GM12892 (cell line): ENCODE measurements around the gene C2CD5.

Experiments
- DNase-seq: peaks from one replicate; pipeline ENCODE4 v3.0.0; 2011; ENCODE audit not compliant: insufficient read length
- FAIRE-seq: peaks from 2 replicates; lab custom pipeline; 2011; peaks lifted over from hg19 to GRCh38; lab: Jason Lieb, UNC
- POLR2A ChIP-seq: IDR thresholded peaks from 2 replicates; pipeline ENCODE4 v1.6.1; 2011; ENCODE audit warnings: low read depth, low read length, control low read depth
- POLR2AphosphoS5 ChIP-seq: IDR thresholded peaks from 2 replicates; pipeline ENCODE4 v1.6.1; 2011; ENCODE audit warnings: low read depth, low read length, control low read depth
- TAF1 ChIP-seq: IDR thresholded peaks from 2 replicates; pipeline ENCODE4 v1.6.1; 2011; ENCODE audit warnings: low read depth, mild to moderate bottlenecking, control low read depth, low read length, borderline replicate concordance

Gene C2CD5

DNA sequence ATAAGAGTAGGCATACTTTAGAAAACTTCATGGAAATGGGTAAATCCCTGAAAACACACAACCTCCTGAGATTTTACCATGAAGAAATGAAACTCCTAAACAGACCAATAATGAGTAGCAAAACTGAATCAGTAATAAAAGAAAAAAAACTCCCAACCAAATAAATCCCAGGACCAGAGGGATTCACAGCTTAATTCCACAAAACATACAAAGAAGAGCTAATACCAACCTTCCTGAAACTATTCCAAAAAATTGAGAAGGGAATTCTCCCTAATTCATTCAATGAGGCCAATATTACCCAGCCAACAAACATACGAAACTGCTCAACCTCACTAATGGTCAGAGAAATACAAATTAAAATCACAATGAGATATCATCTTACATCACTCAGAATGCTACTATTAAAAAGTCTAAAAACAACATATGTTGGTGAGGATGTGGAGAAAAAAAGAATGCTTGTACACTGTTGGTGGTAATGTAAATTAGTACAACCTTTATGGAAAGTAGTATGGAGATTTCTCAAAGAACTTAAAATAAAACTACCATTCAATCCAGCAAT lies 112.6 kb downstream of the C2CD5 start:
- no peak for FAIRE-seq
- TF ChIP-seq POLR2A: no peak
- TF ChIP-seq TAF1: no peak
- TF ChIP-seq POLR2AphosphoS5: no peak

DNA sequence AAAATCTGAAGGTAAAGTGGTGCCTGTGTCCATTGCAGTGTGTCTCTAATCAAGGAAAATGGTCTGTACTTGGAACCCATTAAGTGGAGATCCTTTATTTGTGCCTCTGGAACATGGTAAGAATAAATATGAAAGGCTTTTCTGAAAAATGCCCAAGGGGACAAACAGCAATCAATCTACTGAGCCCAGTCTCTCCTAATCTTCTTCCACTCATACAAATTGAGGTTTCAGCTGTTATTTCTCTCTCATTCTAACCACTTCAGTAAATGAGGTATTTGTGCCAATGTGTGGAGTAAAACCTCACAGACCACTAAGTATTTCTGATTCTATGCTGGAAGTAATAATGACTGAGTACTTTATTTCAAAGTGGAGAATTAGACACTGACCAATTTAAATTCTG lies 127.5 kb downstream of the C2CD5 start:
- TF ChIP-seq POLR2AphosphoS5: no peak
- FAIRE-seq: no peak
- DNase-seq: no peak

More for the DNA sequence above, 112.6 kb downstream of the C2CD5 start:
- DNase-seq: no peak

- TF ChIP-seq TAF1 (no peak), POLR2AphosphoS5 (no peak), POLR2A (no peak)
- DNase-seq: no peak
- no peak for FAIRE-seq
These were observed 128.7 kb downstream of the C2CD5 start for GRCh38 chr12:22415342-22416309.

DNA sequence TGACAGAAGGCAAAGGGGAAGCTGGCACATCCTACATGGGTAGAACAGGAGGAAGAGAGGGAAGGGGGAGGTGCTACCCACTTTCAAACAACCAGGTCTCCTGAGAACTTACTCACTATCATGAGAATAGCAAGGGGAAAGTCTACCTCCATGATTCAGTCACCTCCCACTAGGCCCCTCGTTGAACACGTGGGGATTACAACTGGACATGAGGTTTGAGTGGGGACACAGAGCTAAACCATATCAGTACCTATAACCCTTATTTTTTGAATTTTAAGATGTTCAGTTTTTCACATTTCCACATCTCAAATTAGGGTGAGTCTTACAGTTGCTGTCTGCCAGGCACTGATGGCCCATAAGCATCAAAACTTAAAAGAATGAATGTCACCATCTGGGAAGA lies 129.6 kb downstream of the C2CD5 start:
- FAIRE-seq (no peak), DNase-seq (no peak)
- TF ChIP-seq POLR2A (no peak), POLR2AphosphoS5 (no peak), TAF1 (no peak)

DNA sequence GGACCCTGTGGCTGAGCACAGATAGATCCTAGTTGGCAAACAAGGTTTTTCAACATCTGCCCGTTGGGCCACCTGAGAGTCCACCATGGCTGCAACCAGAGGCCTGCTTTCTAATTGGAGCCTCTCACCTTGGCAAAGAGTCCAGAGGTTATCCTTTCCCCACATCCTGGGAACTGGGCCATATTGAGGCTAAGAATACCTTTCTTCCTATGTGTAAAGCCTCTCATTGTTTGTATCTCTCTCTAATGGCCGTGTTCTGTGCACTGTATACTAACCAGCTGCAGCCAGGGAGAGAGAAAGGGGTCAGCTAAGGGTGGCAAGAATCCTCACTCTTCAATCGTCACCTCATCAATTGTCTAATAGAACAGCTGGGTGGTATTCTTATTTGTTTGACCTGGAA lies 130.8 kb downstream of the C2CD5 start:
- no peak for FAIRE-seq
- DNase-seq: no peak
- TF ChIP-seq POLR2AphosphoS5 (no peak), POLR2A (no peak), TAF1 (no peak)

GRCh38 chr12:22412581-22412980 lies 131.8 kb downstream of the C2CD5 start:
- no peak for FAIRE-seq
- TF ChIP-seq POLR2A (no peak), TAF1 (no peak), POLR2AphosphoS5 (no peak)

DNA sequence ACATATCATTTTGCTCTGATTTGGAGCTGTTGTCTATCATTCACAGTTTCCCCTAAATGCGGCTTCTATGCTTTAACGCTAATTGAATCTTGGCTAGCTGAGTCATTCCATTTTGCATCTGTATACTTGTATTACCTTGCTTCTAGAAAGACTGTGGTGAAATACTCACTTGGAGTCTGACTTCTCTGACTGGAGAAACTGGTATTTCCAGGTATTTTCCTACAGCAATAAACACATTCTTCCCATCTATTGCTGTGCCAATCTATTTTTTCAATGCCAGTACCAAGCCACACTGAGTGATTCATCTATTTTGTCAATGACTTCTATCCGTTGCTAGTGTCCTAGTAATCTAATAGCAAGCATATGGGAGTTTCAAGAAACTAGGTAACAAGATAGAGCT lies 133.9 kb downstream of the C2CD5 start:
- TF ChIP-seq POLR2A (no peak), POLR2AphosphoS5 (no peak), TAF1 (no peak)
- DNase-seq (no peak), FAIRE-seq (no peak)

More at GRCh38 chr12:22412581-22412980, 131.8 kb downstream of the C2CD5 start:
- DNase-seq: no peak

DNA sequence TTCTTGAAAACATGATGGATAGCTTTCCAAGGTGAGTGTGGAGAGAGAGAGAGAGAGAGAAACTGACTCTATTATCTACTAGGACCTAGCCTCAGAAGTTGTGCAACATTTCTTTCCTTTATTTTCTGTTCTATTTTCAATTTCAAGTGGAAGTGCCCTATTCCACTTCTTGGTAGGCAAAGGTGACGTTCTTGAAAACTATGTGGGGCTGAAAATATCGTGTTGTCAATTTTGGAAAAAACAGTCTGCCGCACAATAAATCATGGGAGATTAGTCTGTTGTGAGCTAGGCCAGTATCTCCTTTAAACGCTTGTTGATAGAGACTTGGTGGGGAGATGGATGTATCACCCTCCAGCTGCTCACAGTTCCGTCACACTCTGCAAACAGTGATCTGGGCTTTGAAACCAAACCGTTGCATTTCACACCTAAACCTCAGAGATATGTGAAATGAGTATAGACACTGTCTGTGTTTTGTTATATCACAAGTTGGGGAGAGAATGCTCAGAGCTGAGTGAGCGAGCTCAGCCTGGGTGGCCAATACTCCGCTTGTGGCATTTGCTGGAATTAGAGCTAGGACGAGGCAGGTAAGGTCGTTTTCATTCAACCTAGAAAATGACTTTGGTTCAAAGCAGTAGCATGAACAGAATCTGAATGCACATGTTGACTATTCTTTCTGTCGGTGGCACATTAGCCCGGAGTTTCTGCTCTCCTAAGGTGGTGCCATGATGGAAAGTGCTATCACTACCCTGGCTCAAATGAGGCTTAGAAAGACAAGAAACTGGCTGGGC lies 134.8 kb downstream of the C2CD5 start:
- TF ChIP-seq TAF1 (no peak), POLR2AphosphoS5 (no peak), POLR2A (no peak)
- no peak for FAIRE-seq

DNA sequence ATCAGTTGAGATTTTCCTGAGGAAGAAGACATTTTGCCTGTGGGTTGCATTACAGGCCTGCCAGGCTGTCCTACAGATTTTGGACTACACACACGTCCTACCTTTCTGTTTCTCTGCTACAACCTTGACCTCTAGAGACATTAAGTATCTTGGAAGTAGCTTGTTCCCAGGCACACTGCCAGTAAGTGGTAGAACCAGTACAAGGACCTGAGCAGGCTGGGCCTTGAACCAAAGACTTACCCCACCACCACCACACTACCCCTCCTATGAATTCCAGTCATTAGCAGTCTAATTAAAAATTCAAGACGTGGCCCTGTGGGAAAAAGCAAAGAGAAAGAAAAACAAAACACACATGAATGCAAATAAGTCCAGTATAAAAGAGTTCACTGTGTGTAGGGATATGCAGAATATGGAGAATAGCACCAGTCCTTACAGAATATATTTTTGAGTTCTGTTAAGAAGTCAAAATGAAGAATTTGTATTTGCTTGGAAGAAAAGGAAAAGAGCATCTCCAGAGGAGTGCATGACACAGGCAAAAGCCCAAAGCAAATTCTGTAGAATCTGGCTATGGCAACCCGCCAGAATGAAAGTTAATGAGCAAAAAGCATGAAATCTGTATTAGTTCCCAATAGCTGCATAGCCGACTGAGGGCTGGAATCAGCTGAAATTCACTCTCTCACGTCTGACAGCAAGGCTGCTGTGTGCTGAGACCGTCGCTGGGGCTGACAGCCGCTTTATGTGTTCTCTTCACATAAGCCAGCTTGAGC lies 135.5 kb downstream of the C2CD5 start:
- no peak for DNase-seq
- FAIRE-seq: no peak
- TF ChIP-seq POLR2AphosphoS5 (no peak), POLR2A (no peak), TAF1 (no peak)

More for the DNA sequence above, 134.8 kb downstream of the C2CD5 start:
- no peak for DNase-seq

- DNase-seq (no peak), FAIRE-seq (no peak)
- TF ChIP-seq POLR2AphosphoS5: no peak
These were observed 136.9 kb downstream of the C2CD5 start for GRCh38 chr12:22407397-22407796.

- no peak for TF ChIP-seq POLR2A
- no peak for TF ChIP-seq TAF1
- TF ChIP-seq POLR2AphosphoS5: no peak
- no peak for FAIRE-seq
These were observed 137.7 kb downstream of the C2CD5 start for GRCh38 chr12:22406627-22407026.

More at GRCh38 chr12:22406627-22407026, 137.7 kb downstream of the C2CD5 start:
- no peak for DNase-seq
